ENCODE measurements around the gene LRRC8D.

LRRC8D gene

GRCh38 chr1:89898150-89898549 lies 77.3 kb downstream of the LRRC8D start:
- DNase-seq = no peak

DNA sequence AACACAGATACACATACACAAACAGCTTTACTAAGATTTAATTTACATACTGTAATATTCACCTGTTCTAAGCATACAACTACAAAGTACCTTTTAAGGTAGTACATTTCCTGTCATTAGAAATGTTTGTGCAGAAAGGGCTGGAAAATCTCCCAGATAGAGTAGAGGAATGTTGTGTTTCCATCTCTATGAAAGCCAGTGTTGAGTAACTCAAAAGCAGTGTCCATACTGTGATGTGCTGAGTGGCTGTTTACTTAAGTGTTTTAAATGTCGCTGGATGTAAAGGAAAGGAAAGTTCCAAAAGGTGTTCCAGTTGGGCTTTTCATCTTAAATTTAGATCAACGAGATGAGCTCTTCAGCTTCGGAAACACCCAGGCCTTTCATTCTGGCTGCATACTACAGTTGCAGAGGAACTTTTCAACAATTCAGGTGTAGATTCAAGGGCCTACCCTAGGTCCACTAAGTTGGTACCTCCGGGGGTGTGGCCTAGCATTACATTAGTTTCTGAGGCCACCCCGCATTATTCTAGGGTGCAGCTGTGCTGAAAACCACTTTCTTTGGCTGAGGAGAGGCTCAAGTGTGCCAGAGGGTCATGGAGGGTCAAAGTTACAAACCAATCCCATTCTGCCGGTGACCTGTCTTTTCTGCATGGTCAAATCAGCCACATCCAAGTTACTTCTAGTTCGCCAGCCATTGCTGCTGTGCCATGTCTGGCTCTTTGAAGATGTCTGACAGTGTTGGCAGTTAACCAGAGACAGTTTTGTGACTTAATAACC lies 78.1 kb downstream of the LRRC8D start:
- no peak for DNase-seq

DNA sequence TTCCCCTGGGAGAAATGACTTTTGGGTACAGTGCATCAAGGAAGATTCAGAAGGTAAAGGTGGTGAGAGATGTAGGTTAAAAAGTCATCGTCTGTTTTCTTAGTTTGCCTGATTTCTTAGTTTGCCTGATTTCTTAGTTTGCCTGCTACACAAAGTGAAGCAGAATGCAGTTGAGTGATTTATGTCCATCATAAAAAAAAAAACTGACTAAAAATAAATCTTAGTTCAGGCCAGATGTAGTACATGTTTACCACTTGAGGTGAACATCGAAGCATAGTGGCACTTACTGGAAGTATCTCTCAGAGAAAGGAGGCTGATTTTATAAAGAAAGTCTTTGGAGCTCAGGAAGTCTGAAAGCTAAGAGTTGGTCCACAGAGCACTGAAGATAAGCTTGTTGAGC lies 79.5 kb downstream of the LRRC8D start:
- no peak for DNase-seq

- DNase-seq = no peak
These were observed 80.2 kb downstream of the LRRC8D start for GRCh38 chr1:89900791-89901708.

DNA sequence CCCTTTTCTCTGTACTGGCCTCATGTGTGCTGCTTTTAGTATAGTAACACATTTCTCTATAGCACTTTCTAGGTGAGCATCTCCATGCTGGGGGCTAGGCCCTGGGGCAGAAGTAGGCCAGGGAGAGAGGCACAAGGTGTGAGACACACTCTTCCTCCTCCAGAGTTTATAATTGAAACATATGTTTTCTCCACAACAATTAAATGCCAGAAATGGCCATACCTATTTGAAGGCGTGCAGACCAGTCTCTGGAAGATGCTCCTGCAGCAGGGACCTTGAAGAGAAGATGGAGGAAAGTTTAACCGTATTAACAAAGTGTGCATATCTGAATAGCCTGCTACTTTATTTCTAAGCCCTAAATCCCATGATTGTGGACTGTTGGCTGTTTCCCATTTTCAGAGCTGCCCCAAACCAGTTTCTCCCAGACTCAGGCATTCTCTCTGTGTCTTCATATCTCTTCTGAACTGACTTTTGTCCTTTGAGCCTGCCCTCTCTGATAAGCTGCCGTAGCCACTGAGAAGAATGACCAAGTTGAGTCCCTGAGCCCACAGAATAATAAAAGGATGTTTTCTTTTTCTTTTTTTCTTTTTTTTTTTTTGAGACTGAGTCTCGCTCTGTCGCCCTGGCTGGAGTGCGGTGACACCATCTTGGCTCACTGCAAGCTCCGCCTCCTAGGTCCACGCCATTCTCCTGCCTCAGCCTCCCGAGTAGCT lies 81.3 kb downstream of the LRRC8D start:
- no peak for DNase-seq

GRCh38 chr1:89903550-89903949 lies 82.7 kb downstream of the LRRC8D start:
- DNase-seq = no peak

DNA sequence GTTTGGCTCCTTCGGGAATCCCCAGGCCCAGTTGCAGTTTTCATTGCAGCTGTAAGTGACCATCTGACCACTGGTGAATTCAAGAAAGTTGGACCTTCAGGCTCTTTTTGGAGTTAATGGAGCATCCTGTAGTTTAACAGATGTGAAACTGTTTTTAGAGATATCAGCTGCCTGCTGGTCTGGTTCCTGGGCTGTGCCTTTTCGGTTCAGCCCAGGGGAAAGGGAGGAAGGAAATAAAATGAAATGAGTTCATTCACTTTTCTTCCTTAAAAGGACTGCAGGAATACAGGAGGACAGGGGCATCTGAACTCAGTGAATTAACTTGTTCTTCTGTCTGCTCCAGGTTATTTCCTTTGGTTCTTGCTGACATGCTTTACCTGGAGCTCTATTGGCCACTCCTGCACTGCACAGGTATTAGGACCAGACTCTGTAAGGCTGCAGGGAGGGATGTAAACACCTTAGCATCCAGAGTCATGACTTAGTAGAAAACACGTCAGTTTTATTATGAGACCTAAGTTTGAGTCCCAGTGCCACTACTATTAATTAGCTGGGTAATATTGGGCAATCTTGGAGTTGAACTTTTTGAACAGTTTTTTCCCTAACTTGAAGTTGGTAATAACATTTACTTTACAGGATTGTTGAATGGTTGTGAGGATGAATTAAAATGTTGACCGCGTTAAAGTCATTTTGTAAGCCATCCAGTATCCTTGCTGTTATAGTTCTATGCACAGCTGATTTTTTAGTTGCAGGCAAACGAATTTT lies 83.6 kb downstream of the LRRC8D start:
- DNase-seq = no peak

DNA sequence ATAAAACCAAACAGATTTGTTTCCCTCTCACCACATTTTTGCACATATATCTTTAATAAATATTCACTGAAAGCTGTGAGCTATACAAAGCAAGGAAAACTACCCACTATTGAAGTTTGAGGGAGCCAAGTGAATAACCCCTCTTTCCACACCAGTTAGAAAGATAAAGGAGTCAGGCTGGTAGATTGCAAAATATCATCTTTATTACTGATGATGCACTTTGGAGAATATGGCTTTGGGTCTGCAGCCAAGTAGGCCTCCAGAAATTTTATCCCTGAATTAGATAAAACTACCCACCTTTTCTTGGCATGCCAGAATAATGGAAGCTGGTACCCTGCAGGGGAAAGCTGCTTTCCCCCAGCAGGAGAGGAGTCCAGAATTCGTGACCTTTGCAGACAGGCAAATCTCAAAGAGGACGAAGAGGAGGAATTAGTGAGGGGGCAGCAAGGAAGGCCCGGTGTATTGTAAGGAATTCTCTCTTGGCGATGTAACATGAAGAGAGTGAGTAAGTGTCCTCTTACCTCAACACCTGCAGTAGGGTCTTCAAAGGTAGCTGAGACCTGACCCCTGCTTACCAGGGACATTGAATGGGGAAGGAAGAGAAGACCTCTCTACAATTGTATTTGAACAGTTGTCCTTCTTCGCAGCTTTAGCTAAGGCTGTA lies 84.7 kb downstream of the LRRC8D start:
- no peak for DNase-seq

DNA sequence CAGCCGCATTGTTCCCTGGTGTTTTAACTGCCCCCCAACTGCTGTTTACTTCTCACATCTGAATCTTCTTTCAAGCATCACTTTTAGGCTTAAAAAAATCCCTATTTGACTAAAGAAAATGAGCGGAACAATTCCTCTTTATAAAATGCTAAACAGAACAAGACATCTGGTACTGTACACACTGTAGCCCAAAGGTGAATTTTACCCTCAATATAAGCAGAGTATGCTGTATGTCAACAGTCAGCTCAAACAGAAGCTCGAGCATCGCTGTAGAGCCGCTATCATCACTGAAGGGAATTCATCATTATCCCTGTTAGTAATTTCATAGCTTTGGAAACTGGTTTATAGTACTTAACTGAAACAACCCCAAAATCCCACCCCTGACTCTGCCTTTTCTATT lies 85.3 kb downstream of the LRRC8D start:
- no peak for DNase-seq

DNA sequence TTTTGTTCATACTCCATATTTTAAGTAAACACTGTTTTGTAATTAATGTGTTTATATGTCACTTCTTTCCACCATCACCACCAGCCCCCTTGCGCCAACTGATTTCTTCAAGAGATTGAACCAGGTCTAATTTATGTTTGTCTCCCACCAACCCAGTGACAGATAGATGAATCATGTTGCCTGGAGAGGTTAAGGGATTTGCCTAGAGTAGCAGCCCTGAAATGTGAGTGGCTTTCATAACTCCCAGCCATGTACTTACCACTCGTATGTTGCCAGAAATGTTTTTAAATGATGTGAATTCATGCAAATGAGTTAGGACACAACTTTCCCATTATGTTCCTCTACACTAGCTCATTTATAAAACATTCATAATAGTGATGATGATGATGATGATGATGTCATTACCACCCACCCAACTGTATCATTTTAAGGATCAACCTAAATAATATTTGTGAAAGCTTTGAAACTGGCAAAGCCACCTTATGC lies 86.9 kb downstream of the LRRC8D start:
- no peak for DNase-seq

GRCh38 chr1:89908273-89908671 lies 87.4 kb downstream of the LRRC8D start:
- DNase-seq = no peak

DNA sequence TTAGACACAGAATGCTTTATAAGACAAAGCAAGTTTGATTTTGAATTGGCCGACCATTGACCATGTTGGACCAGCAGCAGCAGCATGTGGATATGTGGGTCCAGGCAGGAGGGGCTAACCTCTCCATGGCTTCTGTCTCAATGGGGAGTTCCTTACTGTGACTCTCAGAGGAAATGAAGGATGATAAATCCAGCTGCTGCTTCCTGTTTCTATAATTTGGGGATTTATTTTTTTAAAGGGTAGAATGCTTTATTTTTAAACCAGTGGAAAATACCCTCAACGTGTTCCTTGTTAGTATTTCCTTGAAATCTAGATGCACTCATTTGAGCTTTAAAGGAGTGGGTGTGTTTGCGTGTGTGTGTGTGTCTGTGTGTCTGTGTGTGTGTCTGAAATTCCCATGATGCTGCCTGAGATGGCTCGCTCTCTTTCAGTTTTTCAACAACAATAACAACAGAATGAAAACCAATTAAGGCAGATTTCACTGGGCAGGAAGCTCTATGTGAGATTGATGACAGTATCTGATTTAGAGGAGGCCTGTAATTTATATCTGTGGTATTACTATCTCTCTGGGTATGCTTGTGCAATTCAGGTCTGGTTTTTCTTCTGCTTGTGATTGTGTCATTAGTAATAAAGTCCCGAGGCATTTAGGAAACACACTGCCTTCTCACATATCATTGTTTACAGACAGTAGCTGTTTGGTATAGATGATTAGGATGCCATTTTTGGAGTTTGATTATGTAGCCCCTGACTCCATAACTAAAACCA lies 88.0 kb downstream of the LRRC8D start:
- no peak for DNase-seq

- no peak for DNase-seq
These were observed 89.4 kb downstream of the LRRC8D start for GRCh38 chr1:89910268-89910667.

DNA sequence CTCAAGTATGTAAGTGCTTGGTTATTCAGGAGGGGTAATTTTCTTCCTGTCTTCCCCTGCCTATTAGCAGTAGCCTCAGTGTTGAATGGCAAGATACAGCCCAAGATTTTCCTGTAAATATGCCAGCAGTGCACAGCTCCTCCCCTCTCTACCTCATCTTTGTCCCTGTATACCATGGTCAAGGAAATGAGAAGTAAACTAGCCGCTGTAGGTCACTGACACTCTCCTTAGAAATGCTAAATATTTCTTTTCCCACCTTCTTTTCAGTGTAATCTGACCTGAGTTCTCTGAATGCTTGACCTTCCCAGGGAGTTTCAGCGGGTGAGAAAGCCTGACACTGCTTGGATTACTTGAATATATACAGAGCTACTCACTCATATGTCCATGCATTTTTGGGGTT lies 89.9 kb downstream of the LRRC8D start:
- DNase-seq = no peak

DNA sequence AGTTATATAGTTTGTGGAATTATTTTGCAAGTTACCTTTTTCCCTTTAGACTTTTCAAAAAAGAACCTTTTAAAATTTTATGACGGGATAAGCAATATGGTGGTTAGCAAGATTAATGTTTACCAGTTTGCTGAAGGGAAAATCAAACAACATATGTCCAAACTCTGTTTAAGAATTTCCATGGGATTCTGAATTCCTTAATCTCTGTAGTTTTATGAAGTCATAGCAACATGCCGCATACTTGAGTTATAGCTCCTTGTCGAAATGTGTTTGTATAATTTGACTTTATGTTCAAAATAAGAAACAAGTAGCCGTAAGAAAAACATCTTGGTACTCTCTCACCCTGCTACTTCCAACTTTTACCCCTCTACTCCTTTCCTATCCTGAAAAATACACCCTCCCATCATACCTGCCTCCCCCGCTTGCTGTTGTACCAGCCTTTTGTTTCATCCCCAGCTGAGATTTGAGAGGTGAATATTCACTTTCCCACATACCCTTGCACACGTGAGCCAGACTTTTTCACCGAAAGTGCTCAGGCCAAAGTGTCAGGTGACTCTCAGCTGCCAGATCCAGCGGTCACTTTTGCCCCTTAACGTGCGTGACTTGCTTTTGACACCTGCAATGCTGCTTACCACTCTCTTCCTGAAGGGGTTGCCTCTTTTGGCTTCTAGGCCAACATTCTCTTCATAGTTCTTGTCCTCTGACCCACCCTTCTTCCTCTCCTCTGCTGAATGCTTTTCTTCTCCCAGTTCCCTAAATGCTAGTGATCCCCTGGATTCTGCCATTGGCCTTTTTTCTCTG lies 90.6 kb downstream of the LRRC8D start:
- no peak for DNase-seq

- no peak for DNase-seq
These were observed 91.2 kb downstream of the LRRC8D start for GRCh38 chr1:89912073-89912472.

GRCh38 chr1:89913353-89914095 lies 92.7 kb downstream of the LRRC8D start:
- no peak for DNase-seq

GRCh38 chr1:89917353-89917752 lies 96.5 kb downstream of the LRRC8D start:
- DNase-seq = no peak

- no peak for DNase-seq
These were observed 97.4 kb downstream of the LRRC8D start for GRCh38 chr1:89918127-89918793.
